HG03520 (cell line): ENCODE data around the gene FIGN.

Source experiments
- ATAC-seq: cut with Tn5 transposase; IDR thresholded peaks from one replicate; pipeline ENCODE4 v1.9.1; 2021; ENCODE audit warnings: mild to moderate bottlenecking, moderate library complexity; ENCODE audit not compliant: unreplicated experiment

Gene FIGN

DNA sequence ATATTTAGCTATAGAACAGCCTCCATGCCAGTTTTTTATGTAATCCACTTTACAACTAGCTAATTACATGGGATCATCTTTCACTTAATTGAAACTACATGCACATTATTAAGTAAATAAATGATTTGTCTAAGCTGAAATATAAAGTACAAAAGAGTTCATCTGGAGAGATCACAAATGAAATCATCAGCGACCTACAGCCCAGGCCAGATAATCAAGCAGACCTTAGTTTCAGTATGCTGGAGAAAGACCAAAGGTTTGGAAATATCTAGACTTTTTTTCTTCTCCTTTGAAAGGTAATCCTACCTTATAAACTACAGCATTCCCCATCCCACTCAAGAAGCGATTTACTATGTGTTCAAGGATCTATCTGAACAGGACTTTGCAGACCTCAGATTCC lies 26.5 kb downstream of the FIGN start:
- ATAC-seq = no peak

DNA sequence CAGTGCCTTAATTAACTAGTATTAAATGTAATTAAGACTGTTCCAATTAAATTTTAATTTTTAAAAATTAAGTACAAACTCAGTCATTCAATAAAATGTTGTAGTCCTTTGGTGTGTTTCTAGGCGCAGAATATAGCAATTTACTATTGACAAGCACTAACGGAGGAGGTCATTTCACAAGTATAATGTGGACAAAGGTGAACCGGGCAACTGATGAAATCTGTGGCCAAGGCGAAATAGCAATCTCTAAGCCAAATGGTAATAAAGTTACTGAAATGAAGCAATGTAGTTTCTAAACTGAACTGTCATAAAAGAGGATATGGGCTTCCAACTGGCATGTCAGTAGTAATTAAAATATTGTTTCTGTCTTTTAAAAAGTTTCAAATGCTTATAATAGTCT lies 27.5 kb downstream of the FIGN start:
- no peak for ATAC-seq

DNA sequence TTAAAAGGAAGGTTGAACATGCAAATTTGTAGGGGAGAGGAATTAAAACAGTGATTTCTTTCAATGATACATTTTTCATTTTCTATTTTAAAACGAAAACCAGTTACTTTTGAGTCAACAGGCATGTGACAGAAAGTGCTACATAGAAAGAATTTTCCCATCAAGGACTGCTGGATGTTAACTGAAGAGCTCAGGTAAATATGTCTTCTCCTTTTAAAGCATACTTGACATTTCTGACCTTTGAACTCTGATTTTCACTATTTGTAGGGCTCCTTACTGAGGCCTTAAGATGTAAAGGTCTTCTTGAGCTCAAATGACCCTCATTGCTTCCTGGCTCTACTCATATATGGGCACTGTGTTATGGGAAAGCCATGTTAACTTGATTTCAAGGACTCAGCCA lies 32.4 kb downstream of the FIGN start:
- ATAC-seq = no peak

DNA sequence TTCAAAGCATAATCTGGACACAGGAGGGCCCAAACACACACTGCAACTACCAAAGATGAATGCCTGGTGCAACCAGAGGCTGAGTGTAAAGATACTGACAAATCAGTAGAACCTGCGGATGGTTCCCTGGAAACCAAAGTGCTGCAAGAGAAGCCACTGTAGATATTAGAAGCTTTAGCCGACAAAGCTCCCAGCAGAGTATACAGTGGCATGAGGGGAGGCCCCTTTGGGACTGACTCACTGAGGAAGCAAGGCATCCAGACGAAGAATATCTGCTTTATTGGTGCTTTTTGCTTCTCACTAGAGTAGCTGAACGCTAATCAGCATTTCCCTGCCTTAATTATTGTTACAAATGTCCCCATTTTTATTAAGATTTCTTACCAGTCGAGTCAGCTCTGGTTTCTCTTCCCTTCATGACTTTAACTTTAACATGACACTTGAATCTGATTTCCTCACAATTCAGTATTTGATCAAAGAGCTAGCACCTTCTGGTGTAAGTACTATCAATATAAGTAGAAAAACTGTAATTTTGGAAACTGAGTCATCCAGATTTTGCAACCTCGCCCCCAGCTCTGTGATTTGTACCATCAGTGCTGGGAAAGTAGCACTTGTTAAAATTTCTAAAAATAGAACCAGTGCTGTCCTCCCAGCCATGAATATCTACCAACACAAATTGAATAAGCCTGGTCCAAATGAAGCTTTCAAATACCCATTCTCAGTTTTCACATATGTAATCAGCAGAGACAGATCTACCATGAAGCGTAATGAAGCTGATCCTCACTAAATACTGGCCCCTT lies 34.2 kb downstream of the FIGN start:
- ATAC-seq = no peak

DNA sequence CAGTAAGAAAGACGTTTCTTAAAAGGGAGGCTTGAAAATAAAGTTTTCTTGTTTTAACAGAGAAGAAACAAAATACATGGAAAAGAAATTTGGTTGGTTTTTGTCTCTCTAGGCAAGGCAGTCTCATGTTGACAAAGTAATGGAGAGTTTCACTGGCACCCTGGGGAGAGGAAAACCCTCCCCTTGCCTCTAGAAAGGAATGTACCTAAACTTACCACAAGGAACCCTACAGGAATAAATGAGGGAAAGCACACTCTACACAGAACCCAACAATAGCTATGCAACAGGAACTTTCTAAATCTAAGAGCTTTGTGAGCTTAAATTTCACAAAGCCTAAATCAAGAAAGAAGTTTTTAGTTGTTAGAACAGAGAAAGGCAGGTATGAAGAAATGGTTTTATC lies 37.0 kb downstream of the FIGN start:
- no peak for ATAC-seq

DNA sequence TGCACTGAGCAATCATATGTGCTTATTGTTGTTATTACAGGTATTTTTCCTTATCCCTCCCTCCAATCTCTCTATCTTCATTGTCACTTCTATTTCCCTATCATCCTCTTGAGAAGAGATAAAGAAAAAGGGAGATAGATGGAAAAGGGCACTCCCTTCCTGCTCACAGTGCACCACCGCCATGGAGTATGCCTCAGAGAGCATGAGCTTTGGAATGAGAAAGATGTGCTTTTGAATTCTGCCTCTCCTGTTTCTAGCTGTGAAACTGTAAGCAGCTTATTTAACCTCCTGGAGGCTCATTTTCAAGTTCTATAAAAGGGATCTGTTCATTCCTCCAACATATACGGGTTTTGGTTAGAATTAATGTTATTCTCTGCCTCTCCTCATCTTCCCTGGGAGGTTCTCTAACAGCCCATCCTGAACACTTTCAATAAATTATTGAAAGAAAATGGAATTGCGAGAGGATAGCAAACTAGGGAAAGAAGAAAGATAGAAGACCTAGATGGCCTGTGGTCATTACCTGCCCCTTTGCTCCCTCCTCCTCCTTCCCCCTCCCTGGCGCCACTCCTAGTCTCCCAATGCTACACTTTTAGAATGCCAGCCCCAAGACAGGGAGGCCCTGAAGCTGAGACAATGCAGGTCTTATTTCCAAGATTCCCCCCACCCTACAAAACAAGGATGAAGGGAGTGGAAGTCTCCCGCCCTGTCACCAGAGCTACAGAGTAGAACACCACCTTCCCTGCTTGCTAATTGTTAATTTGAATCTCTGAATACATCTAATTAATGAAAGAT lies 37.8 kb downstream of the FIGN start:
- no peak for ATAC-seq

DNA sequence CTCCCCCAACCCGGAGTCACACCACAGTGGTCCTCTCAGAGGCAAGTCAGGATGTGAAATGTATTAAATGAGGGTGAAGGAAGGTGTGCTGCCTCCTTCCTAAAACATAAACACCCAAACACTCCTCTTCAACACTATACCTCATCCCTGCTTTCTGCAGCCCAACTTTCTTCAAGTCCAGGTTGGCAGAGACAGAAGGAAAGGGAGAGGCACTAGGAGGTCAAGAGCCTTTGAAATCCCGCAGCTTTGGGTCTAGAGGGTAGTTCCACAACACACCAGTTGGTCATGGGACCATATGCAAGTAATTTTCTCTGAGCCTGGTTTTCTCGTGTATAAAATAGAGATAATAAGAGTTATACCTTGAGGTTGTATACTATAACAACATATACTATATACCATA lies 38.4 kb downstream of the FIGN start:
- ATAC-seq = no peak

DNA sequence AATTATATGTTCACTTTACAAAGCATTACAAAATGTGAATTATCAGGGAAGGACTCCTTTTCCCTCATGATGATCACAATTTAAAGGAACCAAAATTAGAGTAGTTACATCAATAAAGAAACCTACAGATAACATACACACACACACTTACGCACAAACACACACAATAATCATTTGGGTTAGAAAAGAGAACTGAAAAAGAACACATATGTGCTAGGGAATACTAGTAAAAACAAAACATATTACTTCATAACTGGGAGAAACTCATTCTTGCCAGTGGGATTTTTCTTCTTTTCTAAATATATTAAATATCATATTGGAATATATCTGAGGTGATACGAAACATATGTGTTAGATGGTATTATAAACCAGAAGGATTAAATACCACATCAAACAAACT lies 42.3 kb downstream of the FIGN start:
- ATAC-seq = no peak

DNA sequence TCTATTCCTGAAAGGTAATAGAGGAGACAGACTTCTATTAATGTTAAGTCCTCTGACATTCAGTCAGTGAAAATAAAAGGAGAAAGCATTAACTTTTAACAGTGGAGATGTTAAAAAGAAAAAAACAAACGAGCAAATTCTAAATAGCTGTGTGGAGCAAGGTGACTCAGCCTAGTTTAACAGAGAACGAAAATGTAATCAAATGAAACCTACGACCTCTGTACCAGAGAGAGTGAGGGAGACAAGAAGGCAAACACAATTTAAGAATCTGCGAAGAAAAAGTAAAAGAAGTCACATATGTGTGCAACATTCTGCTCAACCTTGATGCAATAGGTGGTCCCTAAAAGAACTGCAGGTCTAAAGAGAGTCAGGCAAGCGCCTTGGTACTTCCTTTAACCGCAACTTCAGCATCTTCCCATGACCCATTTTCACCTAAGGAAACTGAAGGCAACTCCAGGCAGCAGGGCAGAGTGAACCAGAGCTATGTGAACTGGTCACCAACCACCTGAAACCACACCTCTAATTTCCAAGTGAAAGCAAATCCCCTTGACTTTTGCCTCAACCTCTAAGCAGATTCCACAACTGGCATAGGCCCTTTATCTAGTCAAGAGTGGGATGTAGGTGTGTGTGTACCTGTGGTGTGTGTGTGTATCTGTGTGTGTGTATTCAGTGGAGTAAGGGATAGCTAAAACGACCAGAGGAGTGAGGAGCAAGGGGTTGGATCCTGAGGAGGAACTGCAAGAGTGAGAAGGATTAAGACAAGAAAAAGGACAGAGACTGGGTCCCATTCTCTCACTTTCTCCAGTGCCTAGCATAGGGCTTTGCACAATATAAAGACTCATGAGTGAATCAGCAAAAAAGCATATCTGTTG lies 43.0 kb downstream of the FIGN start:
- no peak for ATAC-seq

DNA sequence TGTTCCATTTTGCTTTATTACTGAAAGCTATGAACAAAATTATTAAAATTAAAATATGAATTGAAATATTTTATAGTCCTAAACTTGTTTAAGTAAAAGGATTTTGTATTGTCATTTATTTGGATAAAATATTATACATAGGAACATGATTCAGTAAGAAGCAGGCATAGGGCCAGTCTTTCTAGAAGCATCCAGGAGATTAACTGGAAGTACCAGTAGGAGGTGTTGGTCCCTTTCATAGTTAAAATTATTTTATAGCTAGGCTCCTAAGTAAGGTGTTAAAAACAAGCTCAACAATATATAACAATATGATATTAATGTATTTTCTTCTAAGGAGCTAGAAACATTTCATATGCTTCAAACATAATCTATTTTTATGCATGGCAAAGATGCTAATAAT lies 43.7 kb downstream of the FIGN start:
- no peak for ATAC-seq

DNA sequence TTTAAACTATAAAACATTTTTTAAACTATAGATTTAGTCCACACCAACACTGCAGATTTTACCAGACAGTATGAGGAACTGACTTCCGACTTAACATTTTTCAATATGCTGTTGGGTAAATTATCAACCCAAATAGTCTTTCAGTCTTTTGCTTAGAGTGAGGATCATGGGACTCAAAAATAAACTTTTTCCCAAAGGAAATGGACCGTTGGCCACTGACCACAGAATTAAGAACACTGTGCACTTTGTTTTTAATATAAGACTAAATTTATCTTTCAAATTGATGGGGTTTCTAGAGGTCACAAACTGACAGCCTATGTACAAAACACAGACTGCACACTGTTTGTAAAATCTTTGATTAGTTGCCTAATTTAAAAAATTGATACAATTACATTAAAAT lies 44.9 kb downstream of the FIGN start:
- ATAC-seq = no peak

DNA sequence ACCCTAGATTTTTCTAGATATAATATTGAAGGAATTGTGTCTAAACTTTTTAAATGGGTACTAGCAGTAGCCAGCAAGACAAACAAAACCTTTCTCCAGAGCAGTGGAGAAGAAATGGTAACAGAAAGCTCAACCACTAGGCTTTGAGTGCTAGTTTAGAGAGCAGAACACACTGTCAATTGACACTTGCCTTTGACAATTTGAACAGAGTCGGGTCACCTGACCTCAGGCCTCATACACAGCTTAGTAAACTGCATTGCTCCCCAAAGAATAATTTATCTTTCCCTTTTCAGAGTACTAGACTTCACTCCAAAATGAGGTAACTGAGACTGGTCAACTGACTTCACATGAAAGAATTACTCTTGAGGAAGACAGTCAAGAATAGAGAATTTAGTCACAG lies 48.6 kb downstream of the FIGN start:
- no peak for ATAC-seq

DNA sequence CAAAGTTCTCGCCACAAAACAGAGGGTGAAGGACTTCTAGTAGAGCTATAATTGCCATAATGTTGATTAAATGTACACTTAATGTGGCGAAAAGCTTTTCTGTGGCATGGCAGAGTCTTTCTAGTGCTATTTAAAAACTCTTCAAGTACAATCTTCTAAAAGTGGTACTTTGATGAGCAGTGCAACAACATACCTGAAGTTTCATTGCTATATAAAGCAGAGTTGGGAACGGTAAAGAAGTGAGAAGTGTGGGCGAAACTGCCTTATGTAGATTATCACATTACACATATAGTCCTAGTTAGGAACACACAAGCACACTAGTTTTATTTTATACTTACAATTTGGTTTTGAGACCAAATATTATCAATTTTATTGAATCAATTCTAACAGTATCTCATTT lies 49.5 kb downstream of the FIGN start:
- no peak for ATAC-seq

DNA sequence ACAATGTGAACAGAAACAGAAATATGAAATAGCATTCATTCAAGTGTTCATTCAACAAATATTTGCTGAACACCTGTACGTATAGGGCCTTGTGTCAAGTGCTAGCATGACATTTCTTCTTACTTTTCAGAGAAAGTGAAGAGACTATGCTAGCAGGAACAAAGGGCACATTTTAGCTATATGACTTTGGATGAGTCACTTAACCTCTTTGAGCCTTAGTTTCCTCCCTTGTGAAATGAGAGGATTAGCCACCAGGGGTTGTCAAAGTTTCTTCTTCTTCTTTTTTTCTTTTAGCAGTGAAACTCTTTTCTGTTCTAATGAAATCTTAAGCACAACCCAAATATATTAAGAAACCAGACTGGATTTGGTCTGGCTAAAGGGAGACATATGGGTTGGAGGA lies 53.1 kb downstream of the FIGN start:
- no peak for ATAC-seq

DNA sequence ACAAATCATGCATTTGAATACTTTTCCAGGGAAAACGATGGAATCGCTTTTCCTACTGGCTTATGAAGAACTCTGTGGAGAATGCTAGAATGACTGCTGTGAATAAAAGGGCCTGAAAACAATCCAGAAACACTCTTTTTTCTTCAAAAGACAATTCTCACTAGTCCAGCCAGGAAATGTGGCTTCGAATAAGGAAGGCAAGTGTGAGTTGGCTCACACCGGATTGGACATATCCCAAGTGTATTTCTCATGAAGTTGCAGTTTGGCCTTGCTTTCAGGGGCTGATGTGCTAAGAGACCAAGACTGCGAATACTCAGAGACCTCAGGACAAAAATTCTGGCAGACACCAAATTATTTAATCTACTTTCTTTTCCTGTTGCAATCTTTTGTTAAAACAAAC lies 54.1 kb downstream of the FIGN start:
- ATAC-seq = no peak

DNA sequence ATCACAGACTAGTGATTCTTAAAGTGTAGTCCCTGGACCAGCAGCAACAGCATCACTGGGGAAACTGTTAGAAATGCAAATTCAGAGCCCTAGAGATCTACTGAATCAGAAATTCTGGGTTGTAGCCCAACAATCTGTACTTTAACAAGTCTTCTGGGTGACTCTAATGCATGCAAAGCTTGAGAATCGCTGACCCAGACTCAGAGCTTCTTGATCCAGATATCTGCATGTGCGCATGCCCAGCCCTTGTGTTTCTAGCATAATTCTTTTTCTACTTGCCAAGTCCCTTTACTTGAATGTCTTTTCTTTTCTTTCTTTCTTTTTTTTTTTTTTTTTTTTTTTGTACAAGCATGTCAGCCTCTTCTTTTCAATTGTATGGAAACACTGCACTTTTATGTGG lies 60.4 kb downstream of the FIGN start:
- ATAC-seq = no peak

DNA sequence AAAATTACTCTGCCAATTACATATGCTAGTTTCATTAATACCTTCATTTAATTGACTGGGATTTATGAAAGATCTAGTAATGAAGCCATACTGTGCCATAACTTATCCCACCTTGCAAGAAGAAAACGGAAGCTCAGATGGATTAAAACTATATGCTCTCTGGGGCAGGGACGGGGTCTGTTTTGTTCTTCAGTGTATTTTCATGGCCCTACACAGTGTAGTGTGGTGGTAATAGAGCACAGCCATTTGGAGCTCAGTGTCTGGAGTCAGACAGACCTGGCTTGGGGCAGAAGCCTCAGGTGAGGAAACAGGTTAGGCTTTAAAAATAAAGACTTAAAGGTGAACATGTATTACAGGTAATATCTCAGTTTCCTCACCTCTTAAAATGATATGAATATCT lies 62.3 kb downstream of the FIGN start:
- no peak for ATAC-seq

DNA sequence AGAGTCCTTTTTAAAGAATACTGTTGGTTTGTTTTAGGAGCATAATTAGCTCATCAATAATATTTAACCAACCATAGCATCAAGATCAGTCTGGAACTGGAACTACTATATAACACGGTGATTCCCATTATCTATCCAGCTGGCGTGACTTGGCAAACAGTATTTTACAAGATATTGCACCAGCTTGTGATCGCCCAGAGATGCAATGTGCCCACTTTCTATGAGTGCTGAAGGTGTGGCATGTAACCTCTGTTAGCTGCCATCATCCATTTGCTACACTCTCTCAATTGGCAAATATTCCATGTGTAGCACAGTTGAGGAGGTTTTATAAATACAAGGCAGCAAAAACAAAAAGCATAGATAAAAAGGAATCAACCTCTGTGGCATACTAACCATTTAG lies 64.9 kb downstream of the FIGN start:
- ATAC-seq = no peak

DNA sequence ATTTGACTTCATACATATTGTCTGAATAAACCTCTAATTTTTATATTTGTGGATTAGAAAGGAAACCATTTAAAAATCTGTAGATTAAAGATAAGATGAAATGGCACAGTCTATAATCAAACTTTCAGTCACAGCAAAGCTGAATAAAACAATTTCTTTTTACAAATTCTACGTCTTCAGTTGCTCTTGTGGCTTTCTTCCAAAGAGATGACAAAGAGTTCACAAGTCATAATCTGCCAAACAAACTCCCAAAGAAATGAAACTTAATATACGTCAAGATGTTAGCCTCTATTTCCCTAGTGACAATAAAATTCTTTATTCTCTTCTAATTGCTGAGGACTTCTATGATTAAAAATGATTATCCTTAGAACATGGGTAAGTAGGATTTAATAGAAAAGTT lies 66.3 kb downstream of the FIGN start:
- ATAC-seq = no peak

DNA sequence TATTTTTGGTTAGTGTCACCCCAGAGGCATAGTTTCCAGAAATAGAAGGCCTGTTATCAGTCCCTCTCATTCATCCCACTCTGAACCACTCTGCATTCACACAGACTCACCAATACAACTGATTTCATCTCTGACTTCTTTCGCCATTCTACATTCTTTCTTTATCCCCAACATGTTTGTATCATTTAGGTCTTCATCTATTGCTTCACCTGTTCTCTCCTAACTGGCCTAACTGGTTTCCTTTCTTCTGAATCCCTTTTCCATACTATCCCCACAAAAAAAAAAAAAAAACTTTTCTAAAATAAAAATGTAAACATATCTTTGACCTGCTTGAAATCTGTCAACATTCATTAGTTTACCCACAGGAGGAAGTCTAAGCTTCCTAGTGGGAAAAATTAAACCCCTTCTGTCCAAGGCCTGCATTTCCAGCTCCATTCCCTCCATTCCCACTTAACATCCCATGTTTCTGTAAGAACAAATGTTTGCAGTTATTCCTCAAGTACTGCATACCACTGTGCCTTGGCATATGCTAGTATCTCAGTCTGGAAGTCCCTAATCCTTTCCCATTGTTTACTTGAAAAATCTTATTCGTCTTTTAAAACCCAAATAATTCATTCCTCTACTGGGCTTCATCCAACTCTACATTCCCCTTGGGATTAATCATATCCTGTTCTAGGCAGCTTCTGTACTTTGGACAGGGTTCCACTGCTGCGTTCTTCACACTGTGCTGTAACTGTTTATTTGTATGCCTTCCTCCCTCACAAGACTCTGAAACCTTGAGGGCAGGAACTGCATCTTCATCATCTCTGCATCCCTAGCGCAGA lies 68.5 kb downstream of the FIGN start:
- ATAC-seq = no peak

DNA sequence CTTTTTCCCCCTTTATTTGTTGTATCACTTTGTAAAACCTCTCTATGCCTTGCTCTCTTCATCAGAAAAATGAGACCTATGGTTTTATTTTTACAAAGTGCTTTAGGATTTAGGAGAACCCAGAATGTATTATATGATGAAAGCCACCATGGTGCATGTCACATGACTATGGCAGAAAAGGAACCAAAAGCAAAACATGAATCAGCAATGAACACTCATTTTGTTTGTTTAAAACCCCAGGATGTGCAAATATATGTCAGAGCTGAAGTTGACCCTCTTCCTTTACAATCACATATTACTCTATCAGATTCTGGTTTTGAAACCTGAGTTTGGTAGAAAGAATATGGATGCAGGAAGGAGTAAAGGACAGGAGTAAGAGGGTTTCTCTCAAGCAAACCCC lies 70.0 kb downstream of the FIGN start:
- no peak for ATAC-seq
